AG09319 (cell line): Measurements from ENCODE around the gene FLRT2.

Source experiments
- DNase-seq: peaks from one replicate; pipeline ENCODE4 v3.0.0-alpha.2; 2010; ENCODE audit warnings: low read depth; ENCODE audit errors: extremely low read depth
- CTCF ChIP-seq: IDR thresholded peaks from 2 replicates; pipeline ENCODE4 v1.5.1; 2011; ENCODE audit warnings: low read depth, mild to moderate bottlenecking, inconsistent platforms, low read length, moderate library complexity

The FLRT2 gene

GRCh38 chr14:85702997-85703396 is 173.1 kb downstream of the FLRT2 start:
- DNase-seq = no peak
- no peak for TF ChIP-seq CTCF
